ENCODE measurements around the gene MND1. TPM values are rescaled to one million over a fixed set of nuclear protein-coding genes. Genes with fewer than 3 reads are reported as not detected.

The MND1 gene
- total RNA-seq, 4 donors from 2014 or later, result not detected

GRCh38 chr4:153418558-153418957 lies 74.1 kb downstream of the MND1 start:
- no peak for DNase-seq (ENCODE audit: low spot score in 2 of 2)
- TF ChIP-seq POLR2AphosphoS5 (IDR thresholded peaks at IDR 0.05) (no peak), POLR2A (IDR thresholded peaks at IDR 0.05) (no peak), EP300 (IDR thresholded peaks at IDR 0.05) (no peak)
- TF ChIP-seq, protein P1, sequence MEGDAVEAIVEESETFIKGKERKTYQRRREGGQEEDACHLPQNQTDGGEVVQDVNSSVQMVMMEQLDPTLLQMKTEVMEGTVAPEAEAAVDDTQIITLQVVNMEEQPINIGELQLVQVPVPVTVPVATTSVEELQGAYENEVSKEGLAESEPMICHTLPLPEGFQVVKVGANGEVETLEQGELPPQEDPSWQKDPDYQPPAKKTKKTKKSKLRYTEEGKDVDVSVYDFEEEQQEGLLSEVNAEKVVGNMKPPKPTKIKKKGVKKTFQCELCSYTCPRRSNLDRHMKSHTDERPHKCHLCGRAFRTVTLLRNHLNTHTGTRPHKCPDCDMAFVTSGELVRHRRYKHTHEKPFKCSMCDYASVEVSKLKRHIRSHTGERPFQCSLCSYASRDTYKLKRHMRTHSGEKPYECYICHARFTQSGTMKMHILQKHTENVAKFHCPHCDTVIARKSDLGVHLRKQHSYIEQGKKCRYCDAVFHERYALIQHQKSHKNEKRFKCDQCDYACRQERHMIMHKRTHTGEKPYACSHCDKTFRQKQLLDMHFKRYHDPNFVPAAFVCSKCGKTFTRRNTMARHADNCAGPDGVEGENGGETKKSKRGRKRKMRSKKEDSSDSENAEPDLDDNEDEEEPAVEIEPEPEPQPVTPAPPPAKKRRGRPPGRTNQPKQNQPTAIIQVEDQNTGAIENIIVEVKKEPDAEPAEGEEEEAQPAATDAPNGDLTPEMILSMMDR (IDR thresholded peaks at IDR 0.05), result no peak
- no peaks in the 10 kb centered on the region for H3K36me3 ChIP-seq
- WGBS, result 60% methylated on average over 3 of the region's 3 CpGs
- H3K27me3 ChIP-seq, result no peaks in the 10 kb centered on the region
- no peaks in the 10 kb centered on the region for H3K9me3 ChIP-seq
- H3K4me1 ChIP-seq, result no peaks in the 10 kb centered on the region
- H3K4me3 ChIP-seq, result no peak overlapping the region
- H3K27ac ChIP-seq, result no peak overlapping the region

DNA sequence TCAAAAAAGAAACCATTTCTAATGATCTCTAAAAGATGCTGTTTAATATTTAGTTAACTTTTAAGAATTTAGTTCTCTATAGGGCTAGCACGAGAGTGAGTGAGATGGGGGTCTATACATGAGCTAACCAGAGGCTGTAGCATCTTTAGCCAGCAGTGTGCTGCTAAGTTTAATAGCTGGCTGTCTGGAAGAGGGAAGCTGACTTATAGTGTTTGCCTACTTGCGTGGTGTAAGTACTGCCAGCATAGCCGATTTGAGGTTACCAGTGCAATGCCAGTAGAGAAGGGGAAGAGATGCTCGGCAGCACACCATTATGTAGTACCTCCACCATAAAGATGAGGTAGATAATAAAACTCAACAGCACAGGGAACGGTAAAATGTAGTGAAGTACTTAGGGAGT lies 74.5 kb downstream of the MND1 start:
- H3K27me3 ChIP-seq, result no peaks in the 10 kb centered on the region
- H3K9me3 ChIP-seq, result no peaks in the 10 kb centered on the region
- no peaks in the 10 kb centered on the region for H3K4me1 ChIP-seq
- no peak overlapping the region for H3K27ac ChIP-seq
- no peak for DNase-seq (ENCODE audit: low spot score in 2 of 2)
- no peak overlapping the region for H3K4me3 ChIP-seq
- 88% methylated on average over 5 of the region's 5 CpGs for WGBS
- TF ChIP-seq EP300 (IDR thresholded peaks at IDR 0.05) (no peak), POLR2AphosphoS5 (IDR thresholded peaks at IDR 0.05) (no peak), POLR2A (IDR thresholded peaks at IDR 0.05) (no peak)
- TF ChIP-seq, protein P1 (IDR thresholded peaks at IDR 0.05), result no peak
- H3K36me3 ChIP-seq, result no peaks in the 10 kb centered on the region

GRCh38 chr4:153419673-153420278 lies 75.3 kb downstream of the MND1 start:
- H3K27ac ChIP-seq, result no peak overlapping the region
- WGBS, result 87% methylated on average over 9 of the region's 9 CpGs
- no peak overlapping the region for H3K4me3 ChIP-seq
- no peak for DNase-seq (ENCODE audit: low spot score in 2 of 2)
- no peaks in the 10 kb centered on the region for H3K9me3 ChIP-seq
- no peaks in the 10 kb centered on the region for H3K36me3 ChIP-seq
- H3K4me1 ChIP-seq, result no peaks in the 10 kb centered on the region
- no peaks in the 10 kb centered on the region for H3K27me3 ChIP-seq
- TF ChIP-seq POLR2A (IDR thresholded peaks at IDR 0.05) (no peak), POLR2AphosphoS5 (IDR thresholded peaks at IDR 0.05) (no peak), EP300 (IDR thresholded peaks at IDR 0.05) (no peak)
- TF ChIP-seq, protein P1 (IDR thresholded peaks at IDR 0.05), result no peak

DNA sequence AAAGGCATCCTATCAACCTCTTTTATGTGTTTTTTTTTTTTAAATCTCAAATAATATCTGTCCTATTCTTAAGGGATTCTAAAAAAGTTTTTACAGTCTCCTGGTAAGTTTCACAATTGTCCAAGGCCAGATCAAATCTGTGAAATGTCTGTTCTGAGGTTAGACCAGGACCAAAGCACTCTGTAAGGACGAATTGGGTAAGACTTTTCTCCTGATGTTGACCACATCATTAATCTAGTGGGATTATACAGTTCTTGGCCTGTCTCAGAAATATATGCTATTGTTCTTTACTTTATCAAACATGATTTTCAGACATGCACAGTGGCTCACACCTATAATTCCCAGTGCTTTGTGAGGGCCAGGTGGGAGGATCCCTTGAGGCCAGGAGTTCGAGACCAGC lies 75.9 kb downstream of the MND1 start:
- TF ChIP-seq, protein P1 (IDR thresholded peaks at IDR 0.05), result no peak
- Histone ChIP-seq H3K27me3 (no peaks in the 10 kb centered on the region), H3K4me1 (no peaks in the 10 kb centered on the region), H3K36me3 (no peaks in the 10 kb centered on the region), H3K9me3 (no peaks in the 10 kb centered on the region), H3K27ac (no peak overlapping the region), H3K4me3 (no peak overlapping the region)
- DNase-seq (ENCODE audit: low spot score in 2 of 2), result no peak
- WGBS, result 95% methylated on average over 2 of the region's 2 CpGs

DNA sequence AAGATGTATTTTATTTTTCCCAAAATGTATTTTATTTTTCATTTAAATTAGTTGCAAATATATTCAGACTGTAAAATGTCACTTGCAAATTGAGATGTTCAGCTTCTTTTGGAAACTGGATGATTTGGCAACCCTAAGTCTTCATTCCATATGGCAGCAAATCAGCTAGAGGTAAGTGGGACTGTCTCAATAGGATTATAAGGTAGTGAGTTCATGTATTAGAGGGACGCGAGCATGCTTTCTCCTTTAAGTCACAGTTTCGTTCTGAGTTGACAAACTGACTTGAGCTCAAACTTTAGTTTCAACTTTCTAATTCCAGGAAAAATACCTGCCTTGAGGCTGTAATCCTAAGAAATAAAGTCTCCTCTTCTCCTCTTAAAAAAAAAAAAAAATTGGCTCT lies 77.5 kb downstream of the MND1 start:
- WGBS, result 85% methylated on average over 3 of the region's 3 CpGs
- no peak overlapping the region for H3K4me3 ChIP-seq
- H3K27ac ChIP-seq, result no peak overlapping the region
- no peaks in the 10 kb centered on the region for H3K36me3 ChIP-seq
- TF ChIP-seq, protein P1 (IDR thresholded peaks at IDR 0.05), result no peak
- no peak for TF ChIP-seq EP300 (IDR thresholded peaks at IDR 0.05)
- TF ChIP-seq POLR2A (IDR thresholded peaks at IDR 0.05), result no peak
- no peak for TF ChIP-seq POLR2AphosphoS5 (IDR thresholded peaks at IDR 0.05)
- H3K9me3 ChIP-seq, result no peaks in the 10 kb centered on the region
- DNase-seq (ENCODE audit: low spot score in 2 of 2), result no peak
- no peaks in the 10 kb centered on the region for H3K27me3 ChIP-seq
- no peaks in the 10 kb centered on the region for H3K4me1 ChIP-seq
